GM18951 (cell line): ENCODE data around the gene EP400.
"Not testable (repeated sequence)": the region's sequence is repeated elsewhere in the genome, so short reads cannot be mapped to it uniquely, and the experiment has no call there.

Experiments used
- POLR2A ChIP-seq: IDR thresholded peaks from 4 replicates; pipeline ENCODE4 v1.6.1; 2011; ENCODE audit warnings: mild to moderate bottlenecking; ENCODE audit not compliant: insufficient read length, insufficient read depth; ENCODE audit errors: extremely low read depth
- in situ Hi-C: fragments of 300-500 bp; cut with MboI; formaldehyde crosslinking; loops from one replicate; pipeline ENCODE4 v1.12.0; 2022; ENCODE audit warnings: low sequenced_read_pairs, mixed read lengths, inconsistent platforms; ENCODE audit not compliant: unreplicated experiment

Gene EP400

GRCh38 chr12:131943389-131943788, 6.4 kb upstream of the EP400 start:
- TF ChIP-seq POLR2A: no peak
- in situ Hi-C loops: no loop called here

GRCh38 chr12:131943876-131944275, 5.9 kb upstream of the EP400 start:
- in situ Hi-C loops: no loop called here
- TF ChIP-seq POLR2A: no peak

- in situ Hi-C loops: no loop called here
- TF ChIP-seq POLR2A: no peak
Measured at GRCh38 chr12:131944601-131945251, 5.0 kb upstream of the EP400 start.

- in situ Hi-C loops: no loop called here
- no peak for TF ChIP-seq POLR2A
Measured at GRCh38 chr12:131946757-131947156, 3.0 kb upstream of the EP400 start.

GRCh38 chr12:131947482-131948027, 2.2 kb upstream of the EP400 start:
- in situ Hi-C loops: no loop called here
- TF ChIP-seq POLR2A: no peak

- in situ Hi-C loops: no loop called here
- TF ChIP-seq POLR2A: no peak
Measured at GRCh38 chr12:131948166-131948712, 1.5 kb upstream of the EP400 start.

GRCh38 chr12:131948713-131949430, 870 bp upstream of the EP400 start:
- in situ Hi-C loops: not testable (repeated sequence)

- TF ChIP-seq POLR2A: no peak
- in situ Hi-C loops: no loop called here
Measured at GRCh38 chr12:131950182-131950913, 606 bp downstream of the EP400 start.

- in situ Hi-C loops: not testable (repeated sequence)
Measured at GRCh38 chr12:131953810-131954209, 4.1 kb downstream of the EP400 start.

GRCh38 chr12:131954460-131954859, 4.7 kb downstream of the EP400 start:
- in situ Hi-C loops: not testable (repeated sequence)

GRCh38 chr12:131959116-131959515, 9.4 kb downstream of the EP400 start:
- in situ Hi-C loops: no loop called here
- TF ChIP-seq POLR2A: no peak

- no peak for TF ChIP-seq POLR2A
- in situ Hi-C loops: no loop called here
Measured at GRCh38 chr12:131959641-131960589, 10.2 kb downstream of the EP400 start.

- in situ Hi-C loops: not testable (repeated sequence)
Measured at GRCh38 chr12:131960590-131961325, 11.0 kb downstream of the EP400 start.

- in situ Hi-C loops: not testable (repeated sequence)
Measured at GRCh38 chr12:131961328-131961727, 11.6 kb downstream of the EP400 start.
